Panc1 (cell line): ENCODE results near the gene EFCAB7. TPM values are rescaled to one million over a fixed set of nuclear protein-coding genes. Genes with fewer than 3 reads are reported as not detected.

Source experiments
- ATAC-seq: fragments of 200-7000 bp; cut with Tn5 transposase; 2 replicates; pipeline ENCODE4 v1.9.1; 2020; ENCODE audit warnings: mild to moderate bottlenecking, moderate library complexity
- BruUV-seq: library from RNA; stranded (reverse); fragments of 400-500 nt; replicated peaks from 2 replicates; lab custom pipeline; 2021; lab: Mats Ljungman, UMichigan
- CTCF ChIA-PET: fragments of 300-600 bp; sonication (Branson Sonifier 250); formaldehyde crosslinking; loops from one replicate; lab custom pipeline; 2022; ENCODE audit warnings: antibody characterized with exemption; lab: Charles Lee
- POLR2A ChIA-PET: fragments of 300-600 bp; sonication (Branson Sonifier 250); formaldehyde crosslinking; loops from one replicate; lab custom pipeline; 2022; ENCODE audit warnings: antibody characterized with exemption; lab: Charles Lee
- DNase-seq: peaks from one replicate; pipeline ENCODE4 v3.0.0-alpha.2; 2010; ENCODE audit warnings: low read depth, low spot score
- H3K27ac ChIP-seq: 2 replicates; pipeline ENCODE4 v1.5.1; 2011; ENCODE audit warnings: mild to moderate bottlenecking, low read length, inconsistent platforms
- H3K27me3 ChIP-seq: fragments of 200-500 bp; sonication (Bioruptor generic); 2 replicates; pipeline ENCODE4 v1.6.0; 2014; ENCODE audit warnings: low read length, inconsistent platforms; ENCODE audit not compliant: control insufficient read depth, insufficient read depth
- H3K36me3 ChIP-seq: fragments of 200-500 bp; sonication (Bioruptor generic); 2 replicates; pipeline ENCODE4 v1.5.1; 2014; ENCODE audit warnings: inconsistent platforms, mild to moderate bottlenecking, low read length, moderate library complexity; ENCODE audit not compliant: control insufficient read depth, insufficient read depth
- H3K4me1 ChIP-seq: 2 replicates; pipeline ENCODE4 v1.5.1; 2011; ENCODE audit warnings: inconsistent platforms, mild to moderate bottlenecking, low read length, moderate library complexity; ENCODE audit not compliant: control insufficient read depth, insufficient read depth
- H3K4me3 ChIP-seq, 2 experiments: 2 replicates each; pipeline ENCODE4 v1.5.1; 2011 to 2012; ENCODE audit warnings: low read depth in 2 of 2, low read length in 2 of 2, mild to moderate bottlenecking in 2 of 2, inconsistent platforms in 1 of 2, moderate library complexity in 1 of 2
- H3K9me3 ChIP-seq: fragments of 200-500 bp; sonication (Bioruptor generic); 2 replicates; pipeline ENCODE4 v1.5.1; 2014; ENCODE audit warnings: low read depth, mild to moderate bottlenecking, inconsistent platforms, low read length, moderate library complexity; ENCODE audit not compliant: control insufficient read depth, insufficient read depth
- POLR2AphosphoS5 ChIP-seq: IDR thresholded peaks from 2 replicates; pipeline ENCODE4 v1.6.1; 2012; ENCODE audit warnings: mild to moderate bottlenecking, low read depth, low read length, moderate library complexity
- SIN3A ChIP-seq: IDR thresholded peaks from 2 replicates; pipeline ENCODE4 v1.6.1; 2012; ENCODE audit warnings: low read depth, mild to moderate bottlenecking, low read length, moderate library complexity, borderline replicate concordance; ENCODE audit not compliant: insufficient read depth
- TCF7L2 ChIP-seq: IDR thresholded peaks from 2 replicates; pipeline ENCODE4 v1.6.1; 2011; ENCODE audit warnings: mild to moderate bottlenecking, low read depth, low read length, inconsistent platforms
- in situ Hi-C: cut with HindIII; loops from 2 replicates; pipeline ENCODE4 v1.10.0; 2016; ENCODE audit warnings: low sequenced_read_pairs, low pct_unique_long_range_greater_than_20kb
- intact Hi-C: fragments of 100-400 bp; cut with micrococcal nuclease; formaldehyde crosslinking; loops from one replicate; pipeline ENCODE4 v1.10.0; 2022; ENCODE audit not compliant: unreplicated experiment
- total RNA-seq: library from RNA; stranded (reverse); gene quantifications from one replicate; pipeline ENCODE4 v1.2.1, GENCODE V29; 2021; ENCODE audit not compliant: unreplicated experiment
- TF ChIP-seq, protein P1 (sequence below): fragments of 450-650 bp; IDR thresholded peaks from 2 replicates; pipeline ENCODE4 v1.5.1; 2017; ENCODE audit warnings: mild to moderate bottlenecking
- TF ChIP-seq, protein P2 (sequence below), 2 experiments: IDR thresholded peaks; 2 replicates each; pipeline ENCODE4 v1.6.1; 2011 to 2012; ENCODE audit warnings: low read depth in 2 of 2, control low read depth in 1 of 2, low read length in 1 of 2, mild to moderate bottlenecking in 1 of 2, moderate library complexity in 1 of 2; ENCODE audit not compliant: insufficient read depth in 1 of 2

The EFCAB7 gene
- total RNA-seq, 1 experiment from 2014 or later = 6.6 TPM

DNA sequence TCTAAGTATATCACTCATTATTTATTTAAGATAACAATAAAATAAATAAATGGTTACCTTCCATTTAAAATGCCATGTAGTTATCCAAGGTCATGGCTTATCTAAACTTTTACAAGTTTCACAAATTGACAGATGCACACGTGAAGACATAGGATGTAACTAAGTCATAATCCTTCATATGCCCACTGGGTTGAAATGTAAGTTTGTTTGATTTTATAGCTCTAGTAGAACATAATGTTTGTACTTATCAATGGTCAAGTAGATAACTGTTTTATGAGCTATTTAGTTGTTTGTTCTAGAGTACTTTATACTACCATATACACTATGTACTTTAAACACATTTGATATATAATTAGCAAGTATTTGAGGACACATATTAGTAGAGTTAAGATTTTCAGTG is 43.3 kb upstream of the EFCAB7 start:
- Histone ChIP-seq H3K36me3 (no peaks in the 10 kb centered on the region), H3K4me1 (no peaks in the 10 kb centered on the region), H3K9me3 (no peaks in the 10 kb centered on the region), H3K27me3 (no peaks in the 10 kb centered on the region), H3K4me3 (no peak overlapping the region), H3K27ac (no peak overlapping the region)
- in situ Hi-C loops (no loop called here), intact Hi-C loops (no loop called here)
- no TSS peak for BruUV-seq
- DNase-seq = no peak
- no peak for ATAC-seq
- TF ChIP-seq, protein P1, sequence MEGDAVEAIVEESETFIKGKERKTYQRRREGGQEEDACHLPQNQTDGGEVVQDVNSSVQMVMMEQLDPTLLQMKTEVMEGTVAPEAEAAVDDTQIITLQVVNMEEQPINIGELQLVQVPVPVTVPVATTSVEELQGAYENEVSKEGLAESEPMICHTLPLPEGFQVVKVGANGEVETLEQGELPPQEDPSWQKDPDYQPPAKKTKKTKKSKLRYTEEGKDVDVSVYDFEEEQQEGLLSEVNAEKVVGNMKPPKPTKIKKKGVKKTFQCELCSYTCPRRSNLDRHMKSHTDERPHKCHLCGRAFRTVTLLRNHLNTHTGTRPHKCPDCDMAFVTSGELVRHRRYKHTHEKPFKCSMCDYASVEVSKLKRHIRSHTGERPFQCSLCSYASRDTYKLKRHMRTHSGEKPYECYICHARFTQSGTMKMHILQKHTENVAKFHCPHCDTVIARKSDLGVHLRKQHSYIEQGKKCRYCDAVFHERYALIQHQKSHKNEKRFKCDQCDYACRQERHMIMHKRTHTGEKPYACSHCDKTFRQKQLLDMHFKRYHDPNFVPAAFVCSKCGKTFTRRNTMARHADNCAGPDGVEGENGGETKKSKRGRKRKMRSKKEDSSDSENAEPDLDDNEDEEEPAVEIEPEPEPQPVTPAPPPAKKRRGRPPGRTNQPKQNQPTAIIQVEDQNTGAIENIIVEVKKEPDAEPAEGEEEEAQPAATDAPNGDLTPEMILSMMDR = no peak
- TF ChIP-seq, protein P2, sequence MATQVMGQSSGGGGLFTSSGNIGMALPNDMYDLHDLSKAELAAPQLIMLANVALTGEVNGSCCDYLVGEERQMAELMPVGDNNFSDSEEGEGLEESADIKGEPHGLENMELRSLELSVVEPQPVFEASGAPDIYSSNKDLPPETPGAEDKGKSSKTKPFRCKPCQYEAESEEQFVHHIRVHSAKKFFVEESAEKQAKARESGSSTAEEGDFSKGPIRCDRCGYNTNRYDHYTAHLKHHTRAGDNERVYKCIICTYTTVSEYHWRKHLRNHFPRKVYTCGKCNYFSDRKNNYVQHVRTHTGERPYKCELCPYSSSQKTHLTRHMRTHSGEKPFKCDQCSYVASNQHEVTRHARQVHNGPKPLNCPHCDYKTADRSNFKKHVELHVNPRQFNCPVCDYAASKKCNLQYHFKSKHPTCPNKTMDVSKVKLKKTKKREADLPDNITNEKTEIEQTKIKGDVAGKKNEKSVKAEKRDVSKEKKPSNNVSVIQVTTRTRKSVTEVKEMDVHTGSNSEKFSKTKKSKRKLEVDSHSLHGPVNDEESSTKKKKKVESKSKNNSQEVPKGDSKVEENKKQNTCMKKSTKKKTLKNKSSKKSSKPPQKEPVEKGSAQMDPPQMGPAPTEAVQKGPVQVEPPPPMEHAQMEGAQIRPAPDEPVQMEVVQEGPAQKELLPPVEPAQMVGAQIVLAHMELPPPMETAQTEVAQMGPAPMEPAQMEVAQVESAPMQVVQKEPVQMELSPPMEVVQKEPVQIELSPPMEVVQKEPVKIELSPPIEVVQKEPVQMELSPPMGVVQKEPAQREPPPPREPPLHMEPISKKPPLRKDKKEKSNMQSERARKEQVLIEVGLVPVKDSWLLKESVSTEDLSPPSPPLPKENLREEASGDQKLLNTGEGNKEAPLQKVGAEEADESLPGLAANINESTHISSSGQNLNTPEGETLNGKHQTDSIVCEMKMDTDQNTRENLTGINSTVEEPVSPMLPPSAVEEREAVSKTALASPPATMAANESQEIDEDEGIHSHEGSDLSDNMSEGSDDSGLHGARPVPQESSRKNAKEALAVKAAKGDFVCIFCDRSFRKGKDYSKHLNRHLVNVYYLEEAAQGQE (IDR thresholded peaks at IDR 0.05; ENCODE audit: insufficient read depth in 1 of 2, low read depth in 2 of 2, low read length in 1 of 2) = no peak
- TF ChIP-seq TCF7L2 = no peak
- TF ChIP-seq POLR2AphosphoS5 = no peak
- TF ChIP-seq SIN3A = no peak
- ChIA-PET CTCF (no interaction called here), POLR2A (interaction anchor here (1.2 kb wide), 1 partner anchor 1234 kb away, joined by 5 read pairs; no protein-coding TSS in a partner anchor)

DNA sequence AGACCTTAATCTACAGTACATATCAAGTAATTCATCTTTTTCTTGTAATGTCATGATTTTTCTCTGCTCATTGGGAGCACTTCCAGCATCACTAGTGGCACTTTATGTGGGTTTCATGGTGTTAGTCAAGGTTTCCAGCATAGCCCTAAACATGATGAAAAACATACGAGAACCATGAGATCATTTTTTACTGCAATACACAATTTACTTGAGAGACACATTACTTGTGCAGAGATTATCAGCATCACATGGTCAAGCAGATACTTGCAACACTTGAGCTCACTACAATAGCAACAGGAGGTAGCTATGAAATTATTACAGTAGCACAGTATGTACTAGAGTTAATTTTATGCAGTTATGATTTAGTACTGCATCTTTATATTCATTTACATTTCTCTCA is 36.7 kb upstream of the EFCAB7 start:
- no peak for DNase-seq
- in situ Hi-C loops (no loop called here), intact Hi-C loops (no loop called here)
- no TSS peak for BruUV-seq
- ATAC-seq = no peak
- TF ChIP-seq, protein P2 (IDR thresholded peaks at IDR 0.05; ENCODE audit: insufficient read depth in 1 of 2, low read depth in 2 of 2, low read length in 1 of 2) = no peak
- TF ChIP-seq TCF7L2 = no peak
- Histone ChIP-seq H3K4me1 (no peaks in the 10 kb centered on the region), H3K4me3 (no peak overlapping the region), H3K9me3 (no peaks in the 10 kb centered on the region), H3K27me3 (no peaks in the 10 kb centered on the region), H3K27ac (no peak overlapping the region), H3K36me3 (no peaks in the 10 kb centered on the region)
- ChIA-PET POLR2A (no interaction called here), CTCF (no interaction called here)
